ENCODE results near the gene C1QL1. TPM values are rescaled to one million over a fixed set of nuclear protein-coding genes. Genes with fewer than 3 reads are reported as not detected.

C1QL1 gene
- total RNA-seq (ENCODE audit: low replicate concordance): 4.7 TPM in 1 of 2 replicates, not detected in the other

- peaks cover 63% of the 10 kb centered on the region for H3K27me3 Mint-ChIP-seq (ENCODE audit: insufficient read depth, low read depth)
- peaks cover 7% of the 10 kb centered on the region for H4K20me1 ChIP-seq (ENCODE audit: low read depth)
- no peak within 1 kb of the TSS for H3K27ac ChIP-seq
- H3K4me3 Mint-ChIP-seq: peak within 1 kb of the TSS; percentile 92
- H3K9ac ChIP-seq: no peak within 1 kb of the TSS
- H3K9me3 Mint-ChIP-seq: no peaks in the 10 kb centered on the region
- H3K9me3 ChIP-seq (ENCODE audit: low read depth): no peaks in the 10 kb centered on the region
- peak; percentile 98 for DNase-seq (ENCODE audit: low spot score)
- no peaks in the 10 kb centered on the region for H3K36me3 ChIP-seq
- no peak within 1 kb of the TSS for H3K27ac Mint-ChIP-seq
- peak within 1 kb of the TSS; percentile 73 for H3K4me3 ChIP-seq
- H2AFZ ChIP-seq (replicated peaks): peak within 1 kb of the TSS; percentile 60
- TF ChIP-seq CTCF (IDR thresholded peaks at IDR 0.05) (peak; percentile 67), EZH2phosphoT487 (IDR thresholded peaks at IDR 0.05) (no peak)
- no peaks in the 10 kb centered on the region for H3K36me3 Mint-ChIP-seq
- peaks cover 93% of the 10 kb centered on the region for H3K27me3 ChIP-seq
- H3K4me1 Mint-ChIP-seq: peaks cover 29% of the 10 kb centered on the region
- H3K4me1 ChIP-seq: peaks cover 30% of the 10 kb centered on the region
- peak within 1 kb of the TSS; percentile 94 for H3K4me2 ChIP-seq
- peaks cover 60% of the 10 kb centered on the region for H3F3A ChIP-seq (ENCODE audit: low read depth)
- H3K79me2 ChIP-seq (ENCODE audit: low read depth): no peaks in the 10 kb centered on the region
Measured at GRCh38 chr17:44968225-44969143, at the start of gene C1QL1. C1QL1 (minus strand) TSS chr17:44968303; CDS start chr17:44968048, 255 bp downstream.

GRCh38 chr17:45016823-45017222 lies 48.7 kb upstream of the C1QL1 start:
- H3F3A ChIP-seq (ENCODE audit: low read depth): peaks cover 37% of the 10 kb centered on the region
- Mint-ChIP-seq H3K27me3 (ENCODE audit: insufficient read depth, low read depth) (peaks cover 25% of the 10 kb centered on the region), H3K27ac (no peak overlapping the region), H3K9me3 (no peaks in the 10 kb centered on the region), H3K4me1 (peaks cover 44% of the 10 kb centered on the region), H3K36me3 (peaks cover 2% of the 10 kb centered on the region), H3K4me3 (no peak overlapping the region)
- H3K4me1 ChIP-seq: peaks cover 27% of the 10 kb centered on the region
- no peaks in the 10 kb centered on the region for H3K9me3 ChIP-seq (ENCODE audit: low read depth)
- H3K27me3 ChIP-seq: peaks cover 48% of the 10 kb centered on the region
- H3K27ac ChIP-seq: no peak overlapping the region
- no peak overlapping the region for H3K4me3 ChIP-seq
- DNase-seq (ENCODE audit: low spot score): peak; percentile 41
- H3K36me3 ChIP-seq: no peaks in the 10 kb centered on the region
- H3K9ac ChIP-seq: no peak overlapping the region
- no peaks in the 10 kb centered on the region for H3K79me2 ChIP-seq (ENCODE audit: low read depth)
- no peak overlapping the region for H3K4me2 ChIP-seq
- peaks cover 24% of the 10 kb centered on the region for H4K20me1 ChIP-seq (ENCODE audit: low read depth)
- TF ChIP-seq EZH2 (IDR thresholded peaks at IDR 0.05) (no peak), EZH2phosphoT487 (IDR thresholded peaks at IDR 0.05) (no peak), CTCF (IDR thresholded peaks at IDR 0.05) (peak; percentile 42)
- H2AFZ ChIP-seq (replicated peaks): no peak overlapping the region

GRCh38 chr17:45016237-45016636 lies 48.1 kb upstream of the C1QL1 start:
- peaks cover 41% of the 10 kb centered on the region for H3K4me1 Mint-ChIP-seq
- DNase-seq (ENCODE audit: low spot score): no peak
- H3K9me3 ChIP-seq (ENCODE audit: low read depth): no peaks in the 10 kb centered on the region
- H3K36me3 ChIP-seq: no peaks in the 10 kb centered on the region
- no peak overlapping the region for H3K27ac Mint-ChIP-seq
- H3K4me2 ChIP-seq: no peak overlapping the region
- no peak overlapping the region for H3K4me3 Mint-ChIP-seq
- H3K27me3 Mint-ChIP-seq (ENCODE audit: insufficient read depth, low read depth): peaks cover 22% of the 10 kb centered on the region
- no peak overlapping the region for H3K27ac ChIP-seq
- peaks cover 2% of the 10 kb centered on the region for H3K36me3 Mint-ChIP-seq
- H4K20me1 ChIP-seq (ENCODE audit: low read depth): peaks cover 18% of the 10 kb centered on the region
- peaks cover 21% of the 10 kb centered on the region for H3K4me1 ChIP-seq
- no peak overlapping the region for H3K9ac ChIP-seq
- TF ChIP-seq EZH2 (IDR thresholded peaks at IDR 0.05) (no peak), EZH2phosphoT487 (IDR thresholded peaks at IDR 0.05) (no peak), CTCF (IDR thresholded peaks at IDR 0.05) (no peak)
- peaks cover 42% of the 10 kb centered on the region for H3K27me3 ChIP-seq
- no peak overlapping the region for H3K4me3 ChIP-seq
- H2AFZ ChIP-seq (replicated peaks): no peak overlapping the region
- no peaks in the 10 kb centered on the region for H3K79me2 ChIP-seq (ENCODE audit: low read depth)
- H3F3A ChIP-seq (ENCODE audit: low read depth): peaks cover 33% of the 10 kb centered on the region
- no peaks in the 10 kb centered on the region for H3K9me3 Mint-ChIP-seq

Data from neural progenitor cell (in vitro differentiated cells).